Measurements from ENCODE around the gene TMEM147.

The TMEM147 gene

GRCh38 chr19:35545001-35545854, at the start of gene TMEM147:
Gene TMEM147, plus strand, starts transcription at chr19:35545626. Its CDS starts 114 bp downstream, at chr19:35545740.
- DNase-seq (ENCODE audit: low read depth): peak; percentile 89

- no peak for DNase-seq (ENCODE audit: low read depth)
Measured at GRCh38 chr19:35497406-35497805, 48.0 kb upstream of the TMEM147 start.

GRCh38 chr19:35498220-35498619, 47.2 kb upstream of the TMEM147 start:
- no peak for DNase-seq (ENCODE audit: low read depth)

- DNase-seq (ENCODE audit: low read depth): no peak
Measured at GRCh38 chr19:35498984-35499527, 46.4 kb upstream of the TMEM147 start.

GRCh38 chr19:35500611-35501010, 44.8 kb upstream of the TMEM147 start:
- no peak for DNase-seq (ENCODE audit: low read depth)

GRCh38 chr19:35501684-35502083, 43.7 kb upstream of the TMEM147 start:
- DNase-seq (ENCODE audit: low read depth): peak; percentile 32

- DNase-seq (ENCODE audit: low read depth): no peak
Measured at GRCh38 chr19:35502751-35503150, 42.7 kb upstream of the TMEM147 start.

- no peak for DNase-seq (ENCODE audit: low read depth)
Measured at GRCh38 chr19:35506011-35506410, 39.4 kb upstream of the TMEM147 start.

- no peak for DNase-seq (ENCODE audit: low read depth)
Measured at GRCh38 chr19:35507561-35507960, 37.9 kb upstream of the TMEM147 start.

- DNase-seq (ENCODE audit: low read depth): no peak
Measured at GRCh38 chr19:35508129-35508528, 37.3 kb upstream of the TMEM147 start.

GRCh38 chr19:35509018-35509652, 36.3 kb upstream of the TMEM147 start:
- no peak for DNase-seq (ENCODE audit: low read depth)

GRCh38 chr19:35509861-35510625, 35.4 kb upstream of the TMEM147 start:
- DNase-seq (ENCODE audit: low read depth): peak; percentile 56

- no peak for DNase-seq (ENCODE audit: low read depth)
Measured at GRCh38 chr19:35510626-35510964, 34.8 kb upstream of the TMEM147 start.

- DNase-seq (ENCODE audit: low read depth): no peak
Measured at GRCh38 chr19:35511337-35511736, 34.1 kb upstream of the TMEM147 start.

- no peak for DNase-seq (ENCODE audit: low read depth)
Measured at GRCh38 chr19:35512831-35513627, 32.4 kb upstream of the TMEM147 start.

- DNase-seq (ENCODE audit: low read depth): peak; percentile 60
Measured at GRCh38 chr19:35513628-35514281, 31.7 kb upstream of the TMEM147 start, which contains the start of gene DMKN. Gene DMKN, minus strand, starts transcription at chr19:35513649. Its CDS starts 174 bp downstream, at chr19:35513475.

- DNase-seq (ENCODE audit: low read depth): peak; percentile 45
Measured at GRCh38 chr19:35514282-35514809, 31.1 kb upstream of the TMEM147 start.

- no peak for DNase-seq (ENCODE audit: low read depth)
Measured at GRCh38 chr19:35516310-35516709, 29.1 kb upstream of the TMEM147 start.

GRCh38 chr19:35517342-35517741, 28.1 kb upstream of the TMEM147 start:
- no peak for DNase-seq (ENCODE audit: low read depth)

GRCh38 chr19:35518313-35518712, 27.1 kb upstream of the TMEM147 start:
- peak; percentile 98 for DNase-seq (ENCODE audit: low read depth)

- peak; percentile 34 for DNase-seq (ENCODE audit: low read depth)
Measured at GRCh38 chr19:35519291-35519690, 26.1 kb upstream of the TMEM147 start.

Data from EH (cell line).